GM23338 (cell line): ENCODE results near the gene RNF114.

ENCODE experiments used
- CTCF ChIP-seq, 2 experiments: fragments of 200-600 bp in 1 of 2; sonication (generic) in 1 of 2; conservative IDR thresholded peaks; 2 replicates each; pipeline versions ENCODE4 v1.5.1 to v1.6.1; 2016 to 2017; ENCODE audit warnings: antibody characterized with exemption in 2 of 2, low read depth in 2 of 2, mild to moderate bottlenecking in 2 of 2, moderate library complexity in 1 of 2
- TF ChIP-seq, protein P1 (sequence below): IDR thresholded peaks from one replicate; pipeline ENCODE4 v1.6.1; 2018; ENCODE audit warnings: antibody characterized with exemption; ENCODE audit not compliant: unreplicated experiment

DNA sequence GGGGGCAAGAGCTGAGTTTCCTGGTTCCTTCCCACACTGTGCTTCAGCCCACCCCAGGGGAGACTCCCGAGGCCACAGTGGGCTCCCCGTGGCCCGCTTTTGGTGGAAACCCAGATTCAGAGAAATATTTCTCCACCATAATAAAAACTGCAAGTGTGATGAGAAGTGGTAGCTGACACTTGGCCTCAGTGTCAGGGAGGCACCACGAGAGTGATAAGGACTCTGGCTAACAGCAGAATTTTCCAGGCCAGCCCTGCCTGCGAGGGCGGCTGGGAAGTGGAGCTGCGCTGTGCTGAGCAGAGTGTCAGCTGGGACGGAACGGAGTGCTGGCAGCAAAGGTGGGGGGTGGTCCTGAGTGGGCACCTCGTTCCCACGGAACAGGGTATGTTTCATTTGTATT, 43.4 kb upstream of the RNF114 start:
- no peak for TF ChIP-seq CTCF (conservative IDR thresholded peaks at IDR 0.05; ENCODE audit: low read depth in 2 of 2)
- TF ChIP-seq, protein P1, sequence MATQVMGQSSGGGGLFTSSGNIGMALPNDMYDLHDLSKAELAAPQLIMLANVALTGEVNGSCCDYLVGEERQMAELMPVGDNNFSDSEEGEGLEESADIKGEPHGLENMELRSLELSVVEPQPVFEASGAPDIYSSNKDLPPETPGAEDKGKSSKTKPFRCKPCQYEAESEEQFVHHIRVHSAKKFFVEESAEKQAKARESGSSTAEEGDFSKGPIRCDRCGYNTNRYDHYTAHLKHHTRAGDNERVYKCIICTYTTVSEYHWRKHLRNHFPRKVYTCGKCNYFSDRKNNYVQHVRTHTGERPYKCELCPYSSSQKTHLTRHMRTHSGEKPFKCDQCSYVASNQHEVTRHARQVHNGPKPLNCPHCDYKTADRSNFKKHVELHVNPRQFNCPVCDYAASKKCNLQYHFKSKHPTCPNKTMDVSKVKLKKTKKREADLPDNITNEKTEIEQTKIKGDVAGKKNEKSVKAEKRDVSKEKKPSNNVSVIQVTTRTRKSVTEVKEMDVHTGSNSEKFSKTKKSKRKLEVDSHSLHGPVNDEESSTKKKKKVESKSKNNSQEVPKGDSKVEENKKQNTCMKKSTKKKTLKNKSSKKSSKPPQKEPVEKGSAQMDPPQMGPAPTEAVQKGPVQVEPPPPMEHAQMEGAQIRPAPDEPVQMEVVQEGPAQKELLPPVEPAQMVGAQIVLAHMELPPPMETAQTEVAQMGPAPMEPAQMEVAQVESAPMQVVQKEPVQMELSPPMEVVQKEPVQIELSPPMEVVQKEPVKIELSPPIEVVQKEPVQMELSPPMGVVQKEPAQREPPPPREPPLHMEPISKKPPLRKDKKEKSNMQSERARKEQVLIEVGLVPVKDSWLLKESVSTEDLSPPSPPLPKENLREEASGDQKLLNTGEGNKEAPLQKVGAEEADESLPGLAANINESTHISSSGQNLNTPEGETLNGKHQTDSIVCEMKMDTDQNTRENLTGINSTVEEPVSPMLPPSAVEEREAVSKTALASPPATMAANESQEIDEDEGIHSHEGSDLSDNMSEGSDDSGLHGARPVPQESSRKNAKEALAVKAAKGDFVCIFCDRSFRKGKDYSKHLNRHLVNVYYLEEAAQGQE: no peak
